ENCODE results near the gene RPN2. TPM values are rescaled to one million over a fixed set of nuclear protein-coding genes. Genes with fewer than 3 reads are reported as not detected.

Gene RPN2
- total RNA-seq (2022; extraction: Qiagen RNA extraction), result 259 to 271 TPM (median 261 TPM) in 5 replicates

DNA sequence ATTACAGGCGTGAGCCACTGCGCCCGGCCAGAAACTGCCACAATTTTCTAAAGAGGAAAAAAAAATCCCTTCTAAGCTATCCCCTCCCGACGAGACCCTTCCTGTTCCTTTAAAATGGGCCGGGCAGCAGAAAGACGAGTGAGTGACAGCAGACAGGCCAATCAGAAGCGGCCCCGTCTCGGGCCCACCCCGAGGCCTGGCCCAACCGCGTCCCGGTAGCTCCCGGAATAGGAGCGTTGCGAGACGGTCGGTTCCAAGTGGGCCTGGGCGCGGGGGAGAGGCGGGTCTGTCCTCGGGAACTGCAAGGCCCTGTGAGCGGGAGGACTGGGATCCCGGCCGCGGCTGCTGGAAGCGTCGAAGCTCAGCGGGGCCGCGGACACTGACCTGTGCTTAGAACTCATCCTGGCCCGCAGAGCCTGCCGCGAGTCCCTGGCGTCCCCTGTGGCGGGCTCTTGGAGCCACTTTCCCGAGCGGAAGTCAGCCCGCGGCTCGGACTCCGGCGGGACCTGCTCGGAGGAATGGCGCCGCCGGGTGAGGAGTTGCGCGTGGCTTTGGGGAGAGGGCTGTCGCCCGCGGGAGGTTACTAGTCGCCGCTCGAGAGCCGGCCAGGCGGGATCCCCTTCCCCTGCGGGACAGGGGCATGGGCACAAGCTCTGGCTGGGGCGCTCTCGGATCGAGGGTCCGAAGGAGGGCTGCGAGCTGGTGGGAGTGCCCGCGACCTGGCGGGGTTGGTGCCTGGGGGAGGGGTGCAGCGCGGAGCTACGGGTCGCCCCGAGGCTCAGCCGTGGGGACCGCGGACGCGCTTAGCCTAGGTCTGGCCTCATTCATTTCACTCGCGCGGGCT lies at the start of gene RPN2, which contains the start of gene MROH8:
RPN2 (plus strand) TSS at position 492 of the 844 bp plus-strand sequence; CDS start at position 519, 27 bp downstream.
MROH8 (minus strand) TSS at position 710 of the 844 bp plus-strand sequence.

DNA sequence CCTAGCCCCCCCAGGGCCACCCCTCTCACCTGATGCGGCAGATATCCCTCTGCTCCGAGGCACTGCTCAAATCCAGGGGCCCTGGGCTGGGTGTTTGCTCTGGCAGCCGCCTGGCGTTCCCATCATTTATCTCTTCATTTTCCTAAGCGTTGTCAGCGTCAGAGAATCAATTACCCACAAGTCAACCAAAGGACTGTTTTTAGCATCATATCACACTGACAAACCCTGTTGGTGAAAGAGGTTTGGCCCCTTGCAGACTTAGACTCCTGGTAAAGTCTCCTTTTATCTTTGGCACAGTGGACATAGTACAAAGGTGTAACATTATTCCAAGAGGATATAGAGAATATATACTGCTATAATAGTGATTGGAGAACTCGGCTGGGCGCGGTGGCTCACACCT lies 82.6 kb downstream of the RPN2 start, which contains the start of gene GHRH:
GHRH (minus strand) TSS at position 101 of the 400 bp plus-strand sequence. CDS start 4,925 bp downstream, outside the sequence.

Other genes with a start within 250 kb of the RPN2 start
- gene SAMHD1, start 227.6 kb upstream of the RPN2 start, total RNA-seq (2022; extraction: Qiagen RNA extraction), result 8.7 to 11.5 TPM (median 10.5 TPM) in 5 replicates
- 9.9 to 14.9 TPM (median 12.5 TPM) in 5 replicates for gene RBL1, start 83.3 kb upstream of the RPN2 start, total RNA-seq (2022; extraction: Qiagen RNA extraction)
- gene MROH8, start 218 bp downstream of the RPN2 start, total RNA-seq (2022; extraction: Qiagen RNA extraction), result 0.70 to 1.6 TPM (median 1.4 TPM) in 5 replicates
- not detected in 5 replicates for gene GHRH, start 82.5 kb downstream of the RPN2 start, total RNA-seq (2022; extraction: Qiagen RNA extraction)
- gene MANBAL, start 110.3 kb downstream of the RPN2 start, total RNA-seq (2022; extraction: Qiagen RNA extraction), result 78.7 to 85.7 TPM (median 81.4 TPM) in 5 replicates
- gene SRC, start 166.8 kb downstream of the RPN2 start, total RNA-seq (2022; extraction: Qiagen RNA extraction), result 84.9 to 119 TPM (median 113 TPM) in 5 replicates

Measured in A549 treated with dexamethasone at 1 μM for 4 hours (cell line).